GM18873 (cell line): ENCODE data around the gene C4A.
A peak's percentile ranks its signal among the peaks of the same experiment; 100 is the strongest.
"Not testable (repeated sequence)": the region's sequence is repeated elsewhere in the genome, so short reads cannot be mapped to it uniquely, and the experiment has no call there.

ENCODE experiments used
- ATAC-seq: cut with Tn5 transposase; IDR thresholded peaks from one replicate; pipeline ENCODE4 v1.9.1; 2021; ENCODE audit warnings: mild to moderate bottlenecking, moderate library complexity, moderate number of reproducible peaks; ENCODE audit not compliant: unreplicated experiment, low FRiP score

Gene C4A

GRCh38 chr6:31981744-31982143 is at the start of gene C4A:
Gene C4A (plus strand): TSS chr6:31982057. CDS start chr6:31982108, 51 bp downstream.
- not testable (repeated sequence) for ATAC-seq

GRCh38 chr6:31932137-31932536 is 49.7 kb upstream of the C4A start:
- not testable (repeated sequence) for ATAC-seq

DNA sequence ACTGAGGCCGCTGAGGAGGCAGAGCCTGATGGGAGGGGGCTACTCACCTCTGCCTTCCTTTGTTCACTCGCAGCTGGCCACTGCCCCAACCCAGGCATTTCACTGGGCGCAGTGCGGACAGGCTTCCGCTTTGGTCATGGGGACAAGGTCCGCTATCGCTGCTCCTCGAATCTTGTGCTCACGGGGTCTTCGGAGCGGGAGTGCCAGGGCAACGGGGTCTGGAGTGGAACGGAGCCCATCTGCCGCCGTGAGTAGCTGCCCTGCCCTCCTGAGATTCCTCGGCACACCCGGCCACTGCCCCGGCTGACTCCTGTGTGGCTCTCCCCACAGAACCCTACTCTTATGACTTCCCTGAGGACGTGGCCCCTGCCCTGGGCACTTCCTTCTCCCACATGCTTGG is 48.3 kb upstream of the C4A start:
- ATAC-seq: no peak

DNA sequence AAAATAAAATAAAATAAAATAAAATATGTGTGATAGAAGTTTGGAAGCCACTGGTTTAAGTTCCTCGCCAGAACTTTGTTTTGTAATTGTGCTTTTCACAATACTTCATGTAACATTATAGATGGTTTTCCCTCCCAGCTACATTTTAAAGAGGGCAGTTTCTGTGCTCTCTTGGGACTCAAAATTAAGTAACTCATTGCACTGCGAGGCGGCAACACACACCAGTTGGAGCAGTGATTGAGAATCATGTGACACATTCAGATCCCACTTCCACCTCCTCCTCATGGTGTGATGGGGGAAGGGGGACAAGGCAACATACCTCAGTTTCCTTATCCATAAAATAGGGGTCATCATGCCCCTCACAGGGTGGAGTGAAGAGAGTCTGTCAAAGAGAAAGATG is 46.8 kb upstream of the C4A start:
- ATAC-seq: no peak

DNA sequence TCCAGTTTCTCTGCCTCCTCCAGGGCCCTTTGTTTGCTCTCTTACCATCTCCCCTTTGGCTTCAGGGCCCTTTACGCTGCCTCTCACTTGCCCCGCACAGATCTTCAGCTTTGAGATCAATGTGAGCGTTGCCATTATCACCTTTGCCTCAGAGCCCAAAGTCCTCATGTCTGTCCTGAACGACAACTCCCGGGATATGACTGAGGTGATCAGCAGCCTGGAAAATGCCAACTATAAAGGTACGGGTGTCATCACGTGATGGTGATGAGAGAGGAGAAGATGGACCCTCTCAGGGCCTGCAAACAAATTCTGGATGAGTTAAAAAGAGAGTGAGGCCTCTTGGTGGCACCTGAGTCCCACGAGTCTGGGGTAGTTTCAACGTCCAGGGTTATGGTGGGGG is 46.0 kb upstream of the C4A start:
- ATAC-seq: no peak

GRCh38 chr6:31940256-31940664 is 41.6 kb upstream of the C4A start:
- ATAC-seq: no peak

DNA sequence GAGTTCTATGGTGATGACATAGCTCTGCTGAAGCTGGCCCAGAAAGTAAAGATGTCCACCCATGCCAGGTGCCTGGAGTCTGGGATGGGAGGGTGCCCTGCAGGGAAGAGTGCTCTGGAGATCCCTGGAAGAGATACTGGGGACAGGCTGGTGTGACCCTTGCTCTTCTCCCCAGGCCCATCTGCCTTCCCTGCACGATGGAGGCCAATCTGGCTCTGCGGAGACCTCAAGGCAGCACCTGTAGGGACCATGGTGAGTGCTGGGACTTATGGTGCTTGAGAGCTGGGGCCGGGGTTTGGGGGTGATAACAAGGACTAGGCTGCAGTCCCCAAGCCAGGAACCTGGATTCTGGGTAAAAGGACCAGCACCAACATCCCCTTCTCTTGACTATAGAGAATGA is 38.1 kb upstream of the C4A start:
- no peak for ATAC-seq

- no peak for ATAC-seq
These were observed 36.7 kb upstream of the C4A start for GRCh38 chr6:31945154-31945506.

DNA sequence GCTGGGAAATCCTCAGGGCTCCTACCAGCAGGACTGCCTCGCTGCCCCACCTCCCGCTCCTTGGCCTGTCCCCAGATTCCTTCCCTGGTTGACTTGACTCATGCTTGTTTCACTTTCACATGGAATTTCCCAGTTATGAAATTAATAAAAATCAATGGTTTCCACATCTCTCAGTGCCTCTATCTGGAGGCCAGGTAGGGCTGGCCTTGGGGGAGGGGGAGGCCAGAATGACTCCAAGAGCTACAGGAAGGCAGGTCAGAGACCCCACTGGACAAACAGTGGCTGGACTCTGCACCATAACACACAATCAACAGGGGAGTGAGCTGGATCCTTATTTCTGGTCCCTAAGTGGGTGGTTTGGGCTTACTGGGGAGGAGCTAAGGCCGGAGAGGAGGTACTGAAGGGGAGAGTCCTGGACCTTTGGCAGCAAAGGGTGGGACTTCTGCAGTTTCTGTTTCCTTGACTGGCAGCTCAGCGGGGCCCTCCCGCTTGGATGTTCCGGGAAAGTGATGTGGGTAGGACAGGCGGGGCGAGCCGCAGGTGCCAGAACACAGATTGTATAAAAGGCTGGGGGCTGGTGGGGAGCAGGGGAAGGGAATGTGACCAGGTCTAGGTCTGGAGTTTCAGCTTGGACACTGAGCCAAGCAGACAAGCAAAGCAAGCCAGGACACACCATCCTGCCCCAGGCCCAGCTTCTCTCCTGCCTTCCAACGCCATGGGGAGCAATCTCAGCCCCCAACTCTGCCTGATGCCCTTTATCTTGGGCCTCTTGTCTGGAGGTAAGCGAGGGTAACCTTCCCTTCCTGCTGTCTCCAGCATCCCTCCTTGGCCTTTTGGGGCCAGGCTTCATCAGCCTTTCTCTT is 36.1 kb upstream of the C4A start, which contains the start of gene CFB:
Gene CFB (plus strand): TSS at position 589 of the 863 bp plus-strand sequence. CDS start 127 bp downstream, at position 716.
- ATAC-seq: no peak

DNA sequence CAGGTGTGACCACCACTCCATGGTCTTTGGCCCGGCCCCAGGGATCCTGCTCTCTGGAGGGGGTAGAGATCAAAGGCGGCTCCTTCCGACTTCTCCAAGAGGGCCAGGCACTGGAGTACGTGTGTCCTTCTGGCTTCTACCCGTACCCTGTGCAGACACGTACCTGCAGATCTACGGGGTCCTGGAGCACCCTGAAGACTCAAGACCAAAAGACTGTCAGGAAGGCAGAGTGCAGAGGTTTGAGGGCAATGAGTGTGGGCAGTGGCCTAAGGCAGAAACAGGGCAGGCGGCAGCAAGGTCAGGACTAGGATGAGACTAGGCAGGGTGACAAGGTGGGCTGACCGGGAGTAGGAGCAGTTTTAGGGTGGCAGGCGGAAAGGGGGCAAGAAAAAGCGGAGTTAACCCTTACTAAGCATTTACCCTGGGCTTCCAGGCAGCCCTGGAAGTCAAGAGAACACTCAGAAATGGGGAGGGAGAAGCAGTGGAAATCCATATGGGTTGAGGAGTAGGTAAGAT is 35.4 kb upstream of the C4A start:
- no peak for ATAC-seq

DNA sequence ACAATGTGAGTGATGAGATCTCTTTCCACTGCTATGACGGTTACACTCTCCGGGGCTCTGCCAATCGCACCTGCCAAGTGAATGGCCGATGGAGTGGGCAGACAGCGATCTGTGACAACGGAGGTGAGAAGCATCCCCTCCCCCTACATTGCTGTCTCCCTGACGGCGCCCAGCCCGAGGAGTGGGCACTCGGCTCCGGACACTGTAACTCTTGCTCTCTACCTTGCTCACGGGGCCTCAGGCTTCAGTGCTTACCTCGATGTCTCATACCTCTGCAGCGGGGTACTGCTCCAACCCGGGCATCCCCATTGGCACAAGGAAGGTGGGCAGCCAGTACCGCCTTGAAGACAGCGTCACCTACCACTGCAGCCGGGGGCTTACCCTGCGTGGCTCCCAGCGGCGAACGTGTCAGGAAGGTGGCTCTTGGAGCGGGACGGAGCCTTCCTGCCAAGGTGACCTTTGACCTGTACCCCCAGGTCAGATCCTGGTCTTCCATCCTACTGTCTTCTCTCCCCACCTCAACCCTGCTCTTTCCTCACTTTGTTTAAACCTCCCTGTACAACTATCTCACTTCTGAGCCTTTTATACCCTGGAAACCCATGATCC is 34.7 kb upstream of the C4A start:
- no peak for ATAC-seq

DNA sequence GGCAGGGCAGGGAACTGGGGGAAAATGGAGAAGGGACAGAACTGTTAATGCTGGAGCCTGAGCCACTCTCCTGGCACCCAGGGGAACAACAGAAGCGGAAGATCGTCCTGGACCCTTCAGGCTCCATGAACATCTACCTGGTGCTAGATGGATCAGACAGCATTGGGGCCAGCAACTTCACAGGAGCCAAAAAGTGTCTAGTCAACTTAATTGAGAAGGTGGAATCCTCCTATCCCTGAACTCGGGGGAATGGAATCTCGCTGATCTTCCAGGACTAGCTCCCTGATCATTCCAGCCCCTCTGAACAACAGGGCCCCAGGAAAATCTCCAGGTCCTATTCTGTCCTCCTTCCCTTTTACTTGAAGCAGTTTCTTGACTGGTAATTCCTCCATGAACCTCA is 34.0 kb upstream of the C4A start:
- ATAC-seq: no peak

DNA sequence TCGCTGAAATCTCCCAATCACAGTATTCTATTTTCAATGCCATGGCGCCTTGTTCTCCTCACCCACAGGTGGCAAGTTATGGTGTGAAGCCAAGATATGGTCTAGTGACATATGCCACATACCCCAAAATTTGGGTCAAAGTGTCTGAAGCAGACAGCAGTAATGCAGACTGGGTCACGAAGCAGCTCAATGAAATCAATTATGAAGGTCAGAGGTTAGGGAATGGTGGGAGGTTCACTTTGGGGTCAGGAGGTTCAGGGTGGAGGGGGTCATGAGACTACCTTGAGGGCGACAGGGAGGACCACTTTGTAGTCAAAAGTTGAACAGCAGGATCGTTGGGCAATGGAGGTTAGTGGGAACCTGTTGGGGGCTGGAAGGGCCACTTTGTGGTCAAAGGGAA is 33.6 kb upstream of the C4A start:
- no peak for ATAC-seq

DNA sequence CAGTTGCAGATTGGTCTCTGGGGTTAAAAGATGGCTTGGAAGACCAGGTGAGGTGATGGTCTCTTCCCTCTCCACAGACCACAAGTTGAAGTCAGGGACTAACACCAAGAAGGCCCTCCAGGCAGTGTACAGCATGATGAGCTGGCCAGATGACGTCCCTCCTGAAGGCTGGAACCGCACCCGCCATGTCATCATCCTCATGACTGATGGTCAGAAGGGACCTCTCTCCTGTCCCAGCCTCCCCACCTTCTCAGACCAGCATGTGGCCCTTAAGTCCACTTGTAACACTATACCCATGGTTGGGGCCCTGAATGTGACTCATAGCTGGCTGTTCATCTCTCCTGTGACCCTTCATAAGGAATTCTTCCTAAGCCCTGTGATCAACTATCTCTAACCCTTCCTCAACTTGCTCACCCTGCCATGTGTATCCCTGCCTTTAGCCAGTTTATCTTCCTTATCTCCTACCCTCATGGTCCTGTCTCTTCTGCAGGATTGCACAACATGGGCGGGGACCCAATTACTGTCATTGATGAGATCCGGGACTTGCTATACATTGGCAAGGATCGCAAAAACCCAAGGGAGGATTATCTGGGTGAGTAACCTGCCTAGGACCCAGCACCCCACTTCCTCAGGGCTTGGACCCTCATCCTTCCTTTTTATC is 33.0 kb upstream of the C4A start:
- ATAC-seq: no peak

- no peak for ATAC-seq
These were observed 31.8 kb upstream of the C4A start for GRCh38 chr6:31949926-31950548.

GRCh38 chr6:31952140-31952805 is 29.6 kb upstream of the C4A start:
- ATAC-seq: no peak

GRCh38 chr6:31952890-31953289 is 29.0 kb upstream of the C4A start:
- no peak for ATAC-seq

- no peak for ATAC-seq
These were observed 27.3 kb upstream of the C4A start for GRCh38 chr6:31954511-31954910.

DNA sequence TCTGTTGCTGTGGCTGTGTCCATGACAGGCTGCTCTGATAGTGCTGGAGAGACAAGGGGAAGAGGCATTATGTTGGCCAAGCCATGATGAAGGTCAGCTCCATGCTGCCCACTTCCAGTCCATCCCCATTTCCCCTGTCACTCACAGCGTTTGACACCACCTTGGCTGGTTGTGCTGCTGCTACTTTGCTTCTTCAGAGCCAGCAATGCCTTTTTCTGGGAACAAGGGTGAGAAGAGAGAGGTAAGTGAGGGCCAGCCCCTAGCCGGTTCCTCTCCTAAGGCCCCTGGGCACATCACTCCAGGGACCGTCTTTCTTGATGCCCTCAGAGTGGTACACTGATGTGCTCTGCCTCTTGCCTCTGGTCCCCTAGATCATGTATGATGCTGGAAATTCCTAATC is 25.1 kb upstream of the C4A start:
- ATAC-seq: no peak

- peak; percentile 9 for ATAC-seq
These were observed 23.5 kb upstream of the C4A start for GRCh38 chr6:31958412-31958740.
